ENCODE measurements around the gene LRCH3.

DNA sequence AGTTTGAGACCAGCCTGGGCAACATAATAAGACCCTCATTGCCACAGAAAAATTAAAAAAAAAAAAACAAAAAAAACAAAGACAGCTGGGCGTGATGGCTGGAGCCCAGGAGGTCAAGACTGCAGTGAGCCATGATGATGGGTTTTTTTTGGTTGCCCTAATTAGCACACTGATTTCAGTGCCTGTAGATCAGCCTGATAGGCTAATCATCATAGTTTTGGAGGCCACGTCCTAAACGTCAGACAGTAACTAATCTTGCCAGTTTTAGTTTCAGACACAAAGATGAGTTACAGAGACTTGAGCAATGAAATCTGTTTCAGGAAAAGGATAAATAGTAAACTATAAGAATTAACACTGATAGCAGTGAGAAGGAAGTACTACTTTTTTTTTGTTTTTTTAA, 55.4 kb downstream of the LRCH3 start:
- TF ChIP-seq, protein P1, sequence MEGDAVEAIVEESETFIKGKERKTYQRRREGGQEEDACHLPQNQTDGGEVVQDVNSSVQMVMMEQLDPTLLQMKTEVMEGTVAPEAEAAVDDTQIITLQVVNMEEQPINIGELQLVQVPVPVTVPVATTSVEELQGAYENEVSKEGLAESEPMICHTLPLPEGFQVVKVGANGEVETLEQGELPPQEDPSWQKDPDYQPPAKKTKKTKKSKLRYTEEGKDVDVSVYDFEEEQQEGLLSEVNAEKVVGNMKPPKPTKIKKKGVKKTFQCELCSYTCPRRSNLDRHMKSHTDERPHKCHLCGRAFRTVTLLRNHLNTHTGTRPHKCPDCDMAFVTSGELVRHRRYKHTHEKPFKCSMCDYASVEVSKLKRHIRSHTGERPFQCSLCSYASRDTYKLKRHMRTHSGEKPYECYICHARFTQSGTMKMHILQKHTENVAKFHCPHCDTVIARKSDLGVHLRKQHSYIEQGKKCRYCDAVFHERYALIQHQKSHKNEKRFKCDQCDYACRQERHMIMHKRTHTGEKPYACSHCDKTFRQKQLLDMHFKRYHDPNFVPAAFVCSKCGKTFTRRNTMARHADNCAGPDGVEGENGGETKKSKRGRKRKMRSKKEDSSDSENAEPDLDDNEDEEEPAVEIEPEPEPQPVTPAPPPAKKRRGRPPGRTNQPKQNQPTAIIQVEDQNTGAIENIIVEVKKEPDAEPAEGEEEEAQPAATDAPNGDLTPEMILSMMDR (IDR thresholded peaks at IDR 0.05): no peak
- no peak for TF ChIP-seq POLR2A (IDR thresholded peaks at IDR 0.05)
